HG03139 (cell line): ENCODE measurements around the gene BRD4.

Source experiments
- ATAC-seq: cut with Tn5 transposase; IDR thresholded peaks from one replicate; pipeline ENCODE4 v1.9.1; 2021; ENCODE audit not compliant: unreplicated experiment

Gene BRD4

GRCh38 chr19:15234431-15235130 lies 97.8 kb downstream of the BRD4 start:
- no peak for ATAC-seq

- no peak for ATAC-seq
Observed at GRCh38 chr19:15231271-15231670, 101.1 kb downstream of the BRD4 start.

GRCh38 chr19:15227261-15227660 lies 105.1 kb downstream of the BRD4 start:
- ATAC-seq: no peak

GRCh38 chr19:15225760-15226159 lies 106.6 kb downstream of the BRD4 start:
- ATAC-seq: no peak

- ATAC-seq: no peak
Observed at GRCh38 chr19:15223649-15224361, 108.5 kb downstream of the BRD4 start.

- ATAC-seq: peak; percentile 78
Observed at GRCh38 chr19:15222738-15223648, 109.3 kb downstream of the BRD4 start.

GRCh38 chr19:15220833-15221232 lies 111.5 kb downstream of the BRD4 start:
- ATAC-seq: no peak

GRCh38 chr19:15218501-15218900 lies 113.8 kb downstream of the BRD4 start:
- ATAC-seq: no peak

GRCh38 chr19:15216363-15216762 lies 116.0 kb downstream of the BRD4 start:
- ATAC-seq: no peak

- ATAC-seq: no peak
Observed at GRCh38 chr19:15213715-15214381, 118.5 kb downstream of the BRD4 start.

GRCh38 chr19:15212711-15213110 lies 119.6 kb downstream of the BRD4 start:
- ATAC-seq: no peak

GRCh38 chr19:15210323-15210781 lies 122.0 kb downstream of the BRD4 start:
- no peak for ATAC-seq

- ATAC-seq: no peak
Observed at GRCh38 chr19:15201374-15202023, 130.8 kb downstream of the BRD4 start.

GRCh38 chr19:15200553-15201364 lies 131.6 kb downstream of the BRD4 start, which contains the start of gene NOTCH3:
Gene NOTCH3 (minus strand): TSS chr19:15200995. CDS start chr19:15200905, 90 bp downstream.
- no peak for ATAC-seq

- ATAC-seq: no peak
Observed at GRCh38 chr19:15199661-15200552, 132.4 kb downstream of the BRD4 start.

- ATAC-seq: no peak
Observed at GRCh38 chr19:15198951-15199660, 133.2 kb downstream of the BRD4 start.

- no peak for ATAC-seq
Observed at GRCh38 chr19:15197942-15198341, 134.4 kb downstream of the BRD4 start.
